Pancreas (tissue), 10 donors: ENCODE data around the gene NKD1. TPM values are rescaled to one million over a fixed set of nuclear protein-coding genes. Genes with fewer than 3 reads are reported as not detected.
A peak's percentile ranks its signal among the peaks of the same experiment; 100 is the strongest.

Experiments used
- ATAC-seq, 4 donors: fragments of 200-7000 bp; cut with Tn5 transposase; one replicate each; pipeline versions ENCODE4 v1.8.0 to v1.9.1; 2020; ENCODE audit warnings: mild to moderate bottlenecking in 4 of 4, moderate library complexity in 4 of 4
- DNase-seq, 6 donors: peaks; one replicate each; pipeline ENCODE4 v3.0.0-alpha.2; 2020
- FAIRE-seq: peaks from 2 replicates; lab custom pipeline; 2012; peaks lifted over from hg19 to GRCh38; lab: Jason Lieb, UNC
- H3K27ac ChIP-seq, 4 donors: fragments of 200-600 bp; sonication (generic); 1 replicate in 3 of 4; 2 replicates in 1 of 4; pipeline versions ENCODE4 v1.5.0 to v1.8.0; 2020
- H3K27me3 ChIP-seq, 4 donors: fragments of 200-600 bp; one replicate each; pipeline ENCODE4 v1.8.0; 2021
- H3K36me3 ChIP-seq, 3 donors: fragments of 200-600 bp; sonication (generic) in 1 of 3; one replicate each; pipeline versions ENCODE4 v1.5.0 to v1.8.0; 2020 to 2021
- H3K4me1 ChIP-seq, 3 donors: fragments of 200-600 bp; one replicate each; pipeline ENCODE4 v1.8.0; 2021
- H3K4me3 ChIP-seq, 4 donors: fragments of 200-600 bp; sonication (generic) in 2 of 4; one replicate each; pipeline versions ENCODE4 v1.5.0 to v1.8.0; 2020 to 2021
- H3K9me3 ChIP-seq, 4 donors: fragments of 200-600 bp; one replicate each; pipeline ENCODE4 v1.8.0; 2021
- WGBS, 2 donors: extraction: QIAGEN DNeasy Blood & Tissue Kit; methylation state at CpG; one replicate each; pipeline ENCODE4 v1.1.7; 2013; 5-methylcytosine and 5-hydroxymethylcytosine counted together
- intact Hi-C, 3 donors: fragments of 100-400 bp; cut with DNase I; formaldehyde crosslinking; loops; one replicate each; pipeline versions ENCODE4 v1.11.1 to v1.14.2; 2022
- polyA plus RNA-seq, 2 donors: library from polyadenylated mRNA; stranded (reverse); fragments of 200-250 nt; gene quantifications; one replicate each; pipeline ENCODE4 v1.2.3, GENCODE V29; 2013
- total RNA-seq, 6 donors: library from RNA; stranded (reverse); fragmentation: NEBNext Ultra II Directional in 4 of 6; extraction: Animal tissue kit (Norgen Biotek cat#: 25700) in 4 of 6; gene quantifications; one replicate each; pipeline versions ENCODE4 v1.2.1 to v1.2.4, GENCODE V29; 2021 to 2023
- TF ChIP-seq, protein P1 (sequence below), 4 donors: fragments of 200-600 bp; sonication (generic) in 3 of 4; IDR thresholded peaks; one replicate each; pipeline versions ENCODE4 v1.5.0 to v1.8.0; 2021; ENCODE audit warnings: antibody characterized with exemption in 4 of 4
- donor health status: healthy with polysubstance abuse.
- donor health status: DM: no; HTN: no; CAD: no; lungs with moderate emphysema.
- donor health status: DM: no; HTN: no; CAD: no.
- donor health status: control.
- donor health status: control.
- donor health status: Bipolar disorder and iron deficiency.
- donor health status: DM: yes; HTN: yes; CAD: no.
- donor health status: DM: no; HTN: no; CAD: no.
- donor health status: DM: no; HTN: no; CAD: no.
- donor health status: DM: yes; HTN: yes; CAD: no.

Gene NKD1
- total and polyA plus RNA-seq, 8 donors: 0.45 to 5.8 (median 4.4) TPM

DNA sequence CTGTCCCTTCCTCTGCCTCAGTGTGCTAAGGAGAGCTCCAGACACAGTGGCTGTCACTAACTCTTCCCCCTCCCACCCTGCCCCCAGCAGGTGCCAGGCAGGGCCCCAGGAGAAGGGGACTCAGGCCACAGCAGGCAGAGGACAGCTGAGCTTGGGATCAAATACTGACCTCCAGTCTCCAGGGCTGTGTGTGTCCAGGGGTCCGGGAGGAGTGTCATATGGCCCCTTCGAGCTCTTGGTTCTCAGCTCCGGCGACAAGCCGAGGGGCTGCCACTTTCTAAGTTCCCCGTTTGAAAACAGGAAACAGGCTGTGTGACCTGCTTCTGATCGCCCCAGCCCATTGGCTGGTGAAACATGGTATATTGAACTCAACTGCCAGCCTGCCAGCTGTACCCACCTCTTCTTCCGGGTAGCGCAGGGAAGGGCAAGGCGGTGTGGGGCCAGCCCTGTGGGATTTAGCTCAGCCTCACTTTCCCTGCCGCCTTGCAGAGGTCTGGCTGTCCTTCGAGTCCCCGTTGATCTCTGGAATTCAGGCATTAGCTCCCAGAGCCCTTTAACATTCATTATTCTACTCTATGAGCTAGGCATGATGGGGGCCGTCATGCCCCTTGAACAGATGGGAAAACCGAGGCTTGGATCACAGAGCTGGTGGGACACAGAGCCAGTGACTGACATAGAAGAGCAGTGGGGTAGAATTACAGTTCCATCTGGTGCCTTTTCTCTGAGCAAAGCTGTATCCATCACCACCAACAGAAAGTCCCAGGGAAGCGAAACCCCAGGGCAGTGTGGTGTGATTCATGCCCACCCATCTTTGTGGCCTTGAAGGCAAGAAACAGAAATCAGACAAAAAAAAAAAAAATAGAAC is 133.1 kb downstream of the NKD1 start, which contains the start of gene SNX20:
Gene SNX20 (minus strand): TSS at position 292 of the 865 bp plus-strand sequence. CDS start 3,786 bp downstream, outside the sequence.
- FAIRE-seq (no peak), ATAC-seq (peak in 2 of 4 donors; percentile 50 to 69), DNase-seq (peak in 2 of 6 donors; percentile 34 to 49)
- peak within 1 kb of the TSS in 1 of 4 donors; percentile 25 for H3K4me3 ChIP-seq
- H3K4me1 ChIP-seq: no peaks in the 10 kb centered on the region
- intact Hi-C loops: no loop called here
- peak within 1 kb of the TSS in 1 of 4 donors; percentile 6 for H3K27ac ChIP-seq
- no peaks in the 10 kb centered on the region for H3K9me3 ChIP-seq
- 72 to 82% methylated on average over 16 of the region's 16 CpGs for WGBS, 2 donors
- no peaks in the 10 kb centered on the region for H3K27me3 ChIP-seq
- TF ChIP-seq, protein P1, sequence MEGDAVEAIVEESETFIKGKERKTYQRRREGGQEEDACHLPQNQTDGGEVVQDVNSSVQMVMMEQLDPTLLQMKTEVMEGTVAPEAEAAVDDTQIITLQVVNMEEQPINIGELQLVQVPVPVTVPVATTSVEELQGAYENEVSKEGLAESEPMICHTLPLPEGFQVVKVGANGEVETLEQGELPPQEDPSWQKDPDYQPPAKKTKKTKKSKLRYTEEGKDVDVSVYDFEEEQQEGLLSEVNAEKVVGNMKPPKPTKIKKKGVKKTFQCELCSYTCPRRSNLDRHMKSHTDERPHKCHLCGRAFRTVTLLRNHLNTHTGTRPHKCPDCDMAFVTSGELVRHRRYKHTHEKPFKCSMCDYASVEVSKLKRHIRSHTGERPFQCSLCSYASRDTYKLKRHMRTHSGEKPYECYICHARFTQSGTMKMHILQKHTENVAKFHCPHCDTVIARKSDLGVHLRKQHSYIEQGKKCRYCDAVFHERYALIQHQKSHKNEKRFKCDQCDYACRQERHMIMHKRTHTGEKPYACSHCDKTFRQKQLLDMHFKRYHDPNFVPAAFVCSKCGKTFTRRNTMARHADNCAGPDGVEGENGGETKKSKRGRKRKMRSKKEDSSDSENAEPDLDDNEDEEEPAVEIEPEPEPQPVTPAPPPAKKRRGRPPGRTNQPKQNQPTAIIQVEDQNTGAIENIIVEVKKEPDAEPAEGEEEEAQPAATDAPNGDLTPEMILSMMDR (IDR thresholded peaks at IDR 0.05): no peak
- no peaks in the 10 kb centered on the region for H3K36me3 ChIP-seq

DNA sequence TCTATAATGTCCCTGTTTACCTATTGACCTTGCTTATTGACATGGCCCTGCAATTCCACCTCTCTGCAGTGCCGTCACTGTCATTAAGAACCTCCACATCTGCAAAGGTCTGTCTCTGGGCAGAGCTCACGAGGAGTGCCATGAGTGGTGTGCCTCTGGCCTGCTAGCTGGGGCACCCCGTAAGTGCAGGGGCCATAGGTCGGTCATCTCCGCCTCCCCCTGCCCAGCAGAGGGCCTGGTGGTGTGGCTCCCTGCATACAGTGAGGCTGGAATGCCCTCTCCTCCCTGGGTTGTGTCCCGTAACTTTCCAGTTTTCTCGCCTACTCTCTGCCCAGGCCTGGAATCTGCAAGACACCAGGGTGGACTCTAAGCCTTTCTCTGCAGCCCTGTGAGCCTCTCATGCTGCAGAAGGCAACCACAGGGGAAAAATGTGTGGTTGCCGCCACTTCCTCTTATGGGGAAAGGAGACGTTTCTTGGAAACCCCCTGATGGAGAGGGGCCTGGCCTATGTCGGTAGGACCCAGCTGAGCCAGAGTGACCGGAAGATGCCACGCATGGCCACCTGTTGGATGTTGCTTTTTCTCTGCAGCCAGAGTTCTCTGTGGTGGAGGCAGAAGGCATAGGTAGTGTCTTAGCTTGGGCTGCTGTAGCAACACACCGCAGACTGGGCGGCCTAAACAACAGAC is 135.6 kb downstream of the NKD1 start:
- DNase-seq (peak in 2 of 6 donors; percentile 33 to 40), ATAC-seq (peak in 2 of 4 donors; percentile 50 to 69), FAIRE-seq (no peak)
- TF ChIP-seq, protein P1 (IDR thresholded peaks at IDR 0.05): no peak
- WGBS, 2 donors: 77 to 82% methylated on average over 14 of the region's 14 CpGs
- Histone ChIP-seq H3K27me3 (no peaks in the 10 kb centered on the region), H3K9me3 (no peaks in the 10 kb centered on the region), H3K4me3 (no peak overlapping the region), H3K27ac (no peak overlapping the region), H3K36me3 (no peaks in the 10 kb centered on the region), H3K4me1 (no peaks in the 10 kb centered on the region)
- intact Hi-C loops: no loop called here

- DNase-seq (peak in 1 of 6 donors; percentile 22), FAIRE-seq (no peak), ATAC-seq (peak in 2 of 4 donors; percentile 22 to 25)
- Histone ChIP-seq H3K27ac (no peak overlapping the region), H3K4me3 (no peak overlapping the region), H3K36me3 (no peaks in the 10 kb centered on the region), H3K9me3 (no peaks in the 10 kb centered on the region), H3K4me1 (no peaks in the 10 kb centered on the region), H3K27me3 (no peaks in the 10 kb centered on the region)
- intact Hi-C loops: no loop called here
- 83 to 88% methylated on average over 11 of the region's 11 CpGs for WGBS, 2 donors
- TF ChIP-seq, protein P1 (IDR thresholded peaks at IDR 0.05): no peak
Observed at GRCh38 chr16:50684823-50685461, 136.7 kb downstream of the NKD1 start.

DNA sequence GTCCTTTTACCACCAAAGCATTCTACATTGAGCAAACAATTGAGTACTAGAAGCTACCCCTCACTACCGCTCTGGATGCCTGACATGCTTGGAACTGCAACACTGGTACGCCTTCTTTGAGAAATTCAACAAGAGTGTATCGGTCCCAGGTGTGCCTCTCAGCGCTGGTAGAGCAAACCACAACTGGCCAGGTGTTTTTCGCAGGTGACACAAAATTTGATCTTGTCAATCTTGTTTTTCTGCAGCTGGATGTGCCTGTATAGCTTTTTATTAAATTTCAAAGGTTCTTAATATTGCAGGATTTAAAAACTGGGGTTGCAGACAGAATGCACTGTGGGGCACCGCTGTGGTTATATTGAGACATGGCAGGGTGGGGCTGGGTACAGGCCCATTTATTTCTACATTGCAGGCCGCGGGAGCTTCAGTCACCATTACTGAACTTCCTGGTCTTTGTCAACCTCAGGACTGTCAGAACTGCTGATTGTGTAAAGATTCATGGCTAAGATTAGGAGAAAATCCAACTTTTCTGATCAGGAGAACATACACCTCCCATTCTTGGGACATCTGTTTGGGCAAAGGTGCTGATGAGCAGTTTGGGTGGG is 137.4 kb downstream of the NKD1 start:
- TF ChIP-seq, protein P1 (IDR thresholded peaks at IDR 0.05): no peak
- peak in 1 of 6 donors; percentile 20 for DNase-seq
- no peaks in the 10 kb centered on the region for H3K36me3 ChIP-seq
- no peaks in the 10 kb centered on the region for H3K9me3 ChIP-seq
- 78 to 79% methylated on average over 8 of the region's 8 CpGs for WGBS, 2 donors
- no peaks in the 10 kb centered on the region for H3K4me1 ChIP-seq
- H3K27me3 ChIP-seq: no peaks in the 10 kb centered on the region
- ATAC-seq: peak in 3 of 4 donors; percentile 36 to 66 (median 39)
- no peak overlapping the region for H3K27ac ChIP-seq
- intact Hi-C loops: no loop called here
- FAIRE-seq: no peak
- H3K4me3 ChIP-seq: no peak overlapping the region
